Karpas-422 (cell line): ENCODE results near the gene SMYD1. TPM values are rescaled to one million over a fixed set of nuclear protein-coding genes. Genes with fewer than 3 reads are reported as not detected.
"Not testable (repeated sequence)": the region's sequence is repeated elsewhere in the genome, so short reads cannot be mapped to it uniquely, and the experiment has no call there.

Source experiments
- DNase-seq: peaks from one replicate; pipeline ENCODE4 v3.0.0-alpha.2; 2015
- H2AFZ ChIP-seq: fragments of 200-600 bp; sonication (generic); 2 replicates; pipeline ENCODE4 v1.6.1; 2014; ENCODE audit warnings: antibody characterized with exemption, low read length, mixed read lengths
- H3K27ac ChIP-seq: fragments of 200-600 bp; sonication (generic); 2 replicates; pipeline ENCODE4 v1.5.1; 2014; ENCODE audit warnings: mild to moderate bottlenecking, low read length, moderate library complexity
- H3K27me3 ChIP-seq: fragments of 200-600 bp; sonication (generic); 2 replicates; pipeline ENCODE4 v1.6.1; 2014; ENCODE audit warnings: low read length, mixed read lengths
- H3K36me3 ChIP-seq: fragments of 200-600 bp; sonication (generic); 2 replicates; pipeline ENCODE4 v1.6.1; 2014; ENCODE audit warnings: low read length, mixed read lengths; ENCODE audit not compliant: insufficient read depth
- H3K4me1 ChIP-seq: fragments of 200-600 bp; sonication (generic); 2 replicates; pipeline ENCODE4 v1.6.1; 2014; ENCODE audit warnings: mild to moderate bottlenecking, low read length, mixed read lengths
- H3K4me2 ChIP-seq: fragments of 200-600 bp; sonication (generic); 2 replicates; pipeline ENCODE4 v1.6.1; 2014; ENCODE audit warnings: low read length, low read depth, mild to moderate bottlenecking; ENCODE audit not compliant: poor library complexity, severe bottlenecking
- H3K4me3 ChIP-seq: fragments of 200-600 bp; sonication (generic); 2 replicates; pipeline ENCODE4 v1.5.1; 2014; ENCODE audit warnings: mild to moderate bottlenecking, antibody characterized with exemption, low read length, mixed read lengths
- H3K79me2 ChIP-seq: fragments of 200-600 bp; sonication (generic); 2 replicates; pipeline ENCODE4 v1.6.1; 2014; ENCODE audit warnings: mild to moderate bottlenecking, low read length, mixed read lengths
- H3K9ac ChIP-seq: fragments of 200-600 bp; sonication (generic); 2 replicates; pipeline ENCODE4 v1.6.0; 2014; ENCODE audit warnings: low read length
- H3K9me2 ChIP-seq: fragments of 200-600 bp; sonication (generic), shearing (Covaris generic); replicated peaks from 2 replicates; pipeline ENCODE4 v1.6.0; 2014; ENCODE audit warnings: mild to moderate bottlenecking, low read length, moderate library complexity; ENCODE audit not compliant: insufficient read depth
- H3K9me3 ChIP-seq: fragments of 300-700, 200-600 bp; sonication (generic); 2 replicates; pipeline ENCODE4 v1.6.1; 2014; ENCODE audit warnings: low read length, mixed read lengths
- H4K20me1 ChIP-seq: fragments of 200-600 bp; sonication (generic); 2 replicates; pipeline ENCODE4 v1.6.1; 2014; ENCODE audit warnings: mild to moderate bottlenecking, antibody characterized with exemption, low read length, low read depth; ENCODE audit not compliant: insufficient read depth
- total RNA-seq: library from RNA; depleted of rRNA; stranded (reverse); fragments of >200 nt; shearing (Covaris generic); gene quantifications from 2 replicates; pipeline ENCODE4 v1.2.3, GENCODE V29; 2014; ENCODE audit warnings: low replicate concordance; rRNA removed

Gene SMYD1
- total RNA-seq = not detected in 2 replicates

DNA sequence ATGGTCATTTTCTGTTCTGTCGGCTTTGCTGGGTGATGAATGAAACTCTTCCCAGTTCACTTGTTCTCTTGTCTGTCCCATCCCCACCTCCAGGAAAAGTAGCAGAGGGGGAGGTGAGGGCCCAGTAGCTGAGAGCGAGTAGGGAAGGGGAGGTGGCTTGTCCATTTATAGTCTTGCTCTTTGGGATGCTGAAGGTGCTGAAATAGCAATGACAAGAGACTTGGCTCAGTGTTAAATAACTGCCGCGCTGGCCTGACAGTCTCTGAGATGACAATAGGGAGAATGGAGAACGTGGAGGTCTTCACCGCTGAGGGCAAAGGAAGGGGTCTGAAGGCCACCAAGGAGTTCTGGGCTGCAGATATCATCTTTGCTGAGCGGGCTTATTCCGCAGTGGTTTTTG, at the start of gene SMYD1:
TSS of gene SMYD1 (plus strand) at position 228 of the 400 bp plus-strand sequence. CDS start at position 268, 40 bp downstream.
- H3K27me3 ChIP-seq = no peaks in the 10 kb centered on the region
- H3K79me2 ChIP-seq = no peaks in the 10 kb centered on the region
- H3K27ac ChIP-seq = no peak within 1 kb of the TSS
- H2AFZ ChIP-seq = no peak within 1 kb of the TSS
- H3K9me2 ChIP-seq = no peaks in the 10 kb centered on the region
- H3K9ac ChIP-seq = no peak within 1 kb of the TSS
- DNase-seq = no peak
- H4K20me1 ChIP-seq = no peaks in the 10 kb centered on the region
- H3K9me3 ChIP-seq = no peaks in the 10 kb centered on the region
- H3K4me3 ChIP-seq = no peak within 1 kb of the TSS
- no peaks in the 10 kb centered on the region for H3K4me1 ChIP-seq
- no peaks in the 10 kb centered on the region for H3K36me3 ChIP-seq
- H3K4me2 ChIP-seq = no peak within 1 kb of the TSS

DNA sequence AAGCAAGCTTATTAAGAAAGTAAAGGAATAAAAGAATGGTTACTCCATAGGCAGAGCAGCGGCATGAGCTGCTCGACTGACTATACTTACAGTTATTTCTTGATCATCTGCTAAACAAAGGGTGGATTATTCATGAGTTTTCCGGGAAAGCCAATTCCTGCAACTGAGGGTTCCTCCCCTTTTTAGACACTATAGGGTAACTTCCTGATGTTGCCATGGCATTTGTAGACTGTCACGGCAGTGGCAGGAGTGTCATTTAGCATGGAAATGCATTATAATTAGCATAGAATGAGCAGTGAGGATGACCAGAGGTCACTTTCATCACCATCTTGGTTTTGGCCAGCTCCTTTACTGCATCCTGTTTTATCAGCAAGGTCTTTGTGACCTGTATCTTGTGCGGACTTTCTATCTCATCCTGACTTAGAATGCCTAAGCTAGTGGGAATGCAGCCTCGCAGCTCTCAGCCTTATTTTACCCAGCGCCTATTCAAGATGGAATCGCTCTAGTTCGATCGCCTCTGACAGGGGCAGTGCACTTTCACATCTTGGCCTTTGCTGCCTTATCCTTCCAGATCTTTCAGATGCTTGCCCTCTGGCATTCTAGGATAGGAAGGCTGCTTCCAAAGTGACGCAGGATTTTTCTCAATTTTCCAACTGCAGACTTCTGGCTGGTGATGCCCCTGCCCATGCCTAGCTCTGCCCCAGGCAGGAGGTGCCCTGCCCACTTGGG, 49.4 kb upstream of the SMYD1 start:
- not testable (repeated sequence) for H3K79me2 ChIP-seq, H3K27me3 ChIP-seq, H3K4me2 ChIP-seq, H2AFZ ChIP-seq, H4K20me1 ChIP-seq, DNase-seq, H3K9me3 ChIP-seq, H3K27ac ChIP-seq, H3K36me3 ChIP-seq, H3K4me3 ChIP-seq, H3K9ac ChIP-seq, H3K9me2 ChIP-seq
- peaks cover 15% of the 10 kb centered on the region for H3K4me1 ChIP-seq

- Histone ChIP-seq H3K9ac (no peak overlapping the region), H3K9me2 (no peaks in the 10 kb centered on the region), H4K20me1 (no peaks in the 10 kb centered on the region), H3K36me3 (no peaks in the 10 kb centered on the region), H3K9me3 (no peaks in the 10 kb centered on the region), H3K27me3 (no peaks in the 10 kb centered on the region), H3K27ac (no peak overlapping the region), H3K79me2 (no peaks in the 10 kb centered on the region), H2AFZ (no peak overlapping the region), H3K4me1 (peaks cover 15% of the 10 kb centered on the region), H3K4me2 (no peak overlapping the region), H3K4me3 (no peak overlapping the region)
- DNase-seq = no peak
Observed at GRCh38 chr2:88018909-88019308, 48.7 kb upstream of the SMYD1 start.

DNA sequence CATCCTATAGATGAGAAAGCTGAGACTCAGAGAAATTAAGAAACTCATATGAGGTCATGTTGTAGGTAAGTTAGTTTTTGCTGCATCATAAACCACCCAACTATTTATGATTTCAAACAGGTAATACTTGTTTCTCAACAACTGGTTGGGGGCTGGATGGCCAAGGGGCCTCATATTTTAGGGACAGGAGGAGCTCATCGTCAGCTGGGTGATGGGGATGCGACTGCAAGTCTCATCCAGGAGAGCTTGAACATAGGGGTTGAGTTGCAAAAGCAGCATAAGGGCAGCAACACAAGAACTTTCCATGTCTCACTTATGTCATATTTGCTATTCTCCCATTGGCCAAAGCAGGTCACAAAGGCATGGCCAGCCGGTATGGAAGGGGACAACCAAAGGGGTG, 47.6 kb upstream of the SMYD1 start:
- H2AFZ ChIP-seq = no peak overlapping the region
- no peak overlapping the region for H3K4me2 ChIP-seq
- no peaks in the 10 kb centered on the region for H3K79me2 ChIP-seq
- no peak for DNase-seq
- no peaks in the 10 kb centered on the region for H4K20me1 ChIP-seq
- no peak overlapping the region for H3K27ac ChIP-seq
- H3K9me2 ChIP-seq = no peaks in the 10 kb centered on the region
- H3K9me3 ChIP-seq = no peaks in the 10 kb centered on the region
- H3K4me3 ChIP-seq = no peak overlapping the region
- H3K4me1 ChIP-seq = peaks cover 15% of the 10 kb centered on the region
- no peaks in the 10 kb centered on the region for H3K36me3 ChIP-seq
- no peaks in the 10 kb centered on the region for H3K27me3 ChIP-seq
- no peak overlapping the region for H3K9ac ChIP-seq

DNA sequence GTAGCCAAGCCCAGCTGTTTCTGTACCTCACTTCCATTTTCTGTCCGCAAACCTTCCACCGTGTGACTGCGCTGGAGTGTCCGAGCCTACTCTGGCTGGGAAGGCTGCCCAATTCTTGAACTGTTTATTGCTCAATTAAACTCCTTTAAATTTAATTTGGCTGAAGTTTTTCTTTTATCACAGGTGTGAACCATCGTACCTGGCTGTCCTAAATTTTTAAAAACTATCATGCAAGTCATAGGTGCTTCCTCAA, 45.0 kb upstream of the SMYD1 start:
- Histone ChIP-seq H4K20me1 (no peaks in the 10 kb centered on the region), H2AFZ (no peak overlapping the region), H3K4me1 (peaks cover 2% of the 10 kb centered on the region), H3K4me3 (no peak overlapping the region), H3K9me2 (no peaks in the 10 kb centered on the region), H3K9ac (no peak overlapping the region), H3K4me2 (no peak overlapping the region), H3K9me3 (no peaks in the 10 kb centered on the region), H3K36me3 (no peaks in the 10 kb centered on the region), H3K27me3 (no peaks in the 10 kb centered on the region), H3K79me2 (no peaks in the 10 kb centered on the region), H3K27ac (no peak overlapping the region)
- no peak for DNase-seq

GRCh38 chr2:88024509-88024908, 43.1 kb upstream of the SMYD1 start:
- Histone ChIP-seq H3K79me2 (no peaks in the 10 kb centered on the region), H3K4me1 (no peaks in the 10 kb centered on the region)
- DNase-seq = no peak

GRCh38 chr2:88027697-88028389, 39.8 kb upstream of the SMYD1 start:
- Histone ChIP-seq H2AFZ (no peak overlapping the region), H3K4me2 (no peak overlapping the region), H3K4me1 (no peaks in the 10 kb centered on the region), H3K27me3 (no peaks in the 10 kb centered on the region), H3K36me3 (peaks cover 18% of the 10 kb centered on the region), H3K4me3 (no peak overlapping the region), H3K79me2 (no peaks in the 10 kb centered on the region), H3K9me2 (no peaks in the 10 kb centered on the region), H3K27ac (no peak overlapping the region), H4K20me1 (no peaks in the 10 kb centered on the region), H3K9ac (no peak overlapping the region), H3K9me3 (no peaks in the 10 kb centered on the region)
- DNase-seq = no peak

More at GRCh38 chr2:88024509-88024908, 43.1 kb upstream of the SMYD1 start:
- Histone ChIP-seq H3K9ac (no peak overlapping the region), H4K20me1 (no peaks in the 10 kb centered on the region), H3K9me2 (no peaks in the 10 kb centered on the region), H3K9me3 (no peaks in the 10 kb centered on the region), H2AFZ (no peak overlapping the region), H3K4me3 (no peak overlapping the region), H3K4me2 (no peak overlapping the region), H3K36me3 (0 out of 2 replicates have a peak, but pooled peaks cover 6% of the 10 kb centered on the region), H3K27ac (no peak overlapping the region), H3K27me3 (no peaks in the 10 kb centered on the region)

- H3K36me3 ChIP-seq = peaks cover 22% of the 10 kb centered on the region
- H3K4me2 ChIP-seq = no peak overlapping the region
- H3K9ac ChIP-seq = no peak overlapping the region
- no peak overlapping the region for H3K4me3 ChIP-seq
- H2AFZ ChIP-seq = no peak overlapping the region
- H3K79me2 ChIP-seq = no peaks in the 10 kb centered on the region
- H3K27ac ChIP-seq = no peak overlapping the region
- no peak for DNase-seq
- H3K9me2 ChIP-seq = no peaks in the 10 kb centered on the region
- no peaks in the 10 kb centered on the region for H3K4me1 ChIP-seq
- no peaks in the 10 kb centered on the region for H4K20me1 ChIP-seq
- no peaks in the 10 kb centered on the region for H3K27me3 ChIP-seq
- no peaks in the 10 kb centered on the region for H3K9me3 ChIP-seq
Observed at GRCh38 chr2:88028931-88029330, 38.7 kb upstream of the SMYD1 start.
